Measurements from ENCODE around the gene BEST3. TPM values are rescaled to one million over a fixed set of nuclear protein-coding genes. Genes with fewer than 3 reads are reported as not detected.
A peak's percentile ranks its signal among the peaks of the same experiment; 100 is the strongest.
"Not testable (repeated sequence)": the region's sequence is repeated elsewhere in the genome, so short reads cannot be mapped to it uniquely, and the experiment has no call there.

The BEST3 gene
- total RNA-seq, 1 experiment from 2014 or later, result not detected

GRCh38 chr12:69688021-69688420 lies 11.1 kb downstream of the BEST3 start:
- no peak for DNase-seq (ENCODE audit: low spot score)

GRCh38 chr12:69687390-69687789 lies 11.7 kb downstream of the BEST3 start:
- DNase-seq (ENCODE audit: low spot score), result no peak

GRCh38 chr12:69686731-69687130 lies 12.4 kb downstream of the BEST3 start:
- no peak for DNase-seq (ENCODE audit: low spot score)

- no peak for DNase-seq (ENCODE audit: low spot score)
Observed at GRCh38 chr12:69685810-69686209, 13.3 kb downstream of the BEST3 start.

- no peak for DNase-seq (ENCODE audit: low spot score)
Observed at GRCh38 chr12:69684466-69684865, 14.6 kb downstream of the BEST3 start.

GRCh38 chr12:69682110-69682755 lies 16.9 kb downstream of the BEST3 start:
- no peak for DNase-seq (ENCODE audit: low spot score)

GRCh38 chr12:69679119-69679518 lies 20.0 kb downstream of the BEST3 start:
- no peak for DNase-seq (ENCODE audit: low spot score)

- no peak for DNase-seq (ENCODE audit: low spot score)
Observed at GRCh38 chr12:69676257-69677012, 22.7 kb downstream of the BEST3 start.

GRCh38 chr12:69672195-69672594 lies 26.9 kb downstream of the BEST3 start:
- no peak for DNase-seq (ENCODE audit: low spot score)

- no peak for DNase-seq (ENCODE audit: low spot score)
Observed at GRCh38 chr12:69671597-69671996, 27.5 kb downstream of the BEST3 start.

- no peak for DNase-seq (ENCODE audit: low spot score)
Observed at GRCh38 chr12:69666798-69667197, 32.3 kb downstream of the BEST3 start.

GRCh38 chr12:69664930-69665377 lies 34.1 kb downstream of the BEST3 start:
- not testable (repeated sequence) for DNase-seq (ENCODE audit: low spot score)

- no peak for DNase-seq (ENCODE audit: low spot score)
Observed at GRCh38 chr12:69663726-69664125, 35.4 kb downstream of the BEST3 start.

GRCh38 chr12:69662764-69663163 lies 36.3 kb downstream of the BEST3 start:
- no peak for DNase-seq (ENCODE audit: low spot score)

- DNase-seq (ENCODE audit: low spot score), result no peak
Observed at GRCh38 chr12:69661386-69661785, 37.7 kb downstream of the BEST3 start.

GRCh38 chr12:69660164-69660863 lies 38.8 kb downstream of the BEST3 start:
- DNase-seq (ENCODE audit: low spot score), result no peak

- no peak for DNase-seq (ENCODE audit: low spot score)
Observed at GRCh38 chr12:69658203-69658602, 40.9 kb downstream of the BEST3 start.

GRCh38 chr12:69657376-69658137 lies 41.5 kb downstream of the BEST3 start:
- DNase-seq (ENCODE audit: low spot score), result no peak

- peak; percentile 67 for DNase-seq (ENCODE audit: low spot score)
Observed at GRCh38 chr12:69655616-69656340, 43.3 kb downstream of the BEST3 start.

GRCh38 chr12:69653703-69654102 lies 45.4 kb downstream of the BEST3 start:
- no peak for DNase-seq (ENCODE audit: low spot score)

GRCh38 chr12:69651922-69652321 lies 47.2 kb downstream of the BEST3 start:
- DNase-seq (ENCODE audit: low spot score), result no peak

Measured in H4 (cell line).